ENCODE data around the gene TUBA4A. TPM values are rescaled to one million over a fixed set of nuclear protein-coding genes. Genes with fewer than 3 reads are reported as not detected.

The TUBA4A gene
- total RNA-seq, 1 donor from 2014 or later = 27.5 TPM

GRCh38 chr2:219284501-219285372 is 31.0 kb upstream of the TUBA4A start:
- Mint-ChIP-seq H3K27ac (ENCODE audit: unreplicated experiment) (peak overlapping the region; percentile 41), H3K4me3 (ENCODE audit: unreplicated experiment) (no peak overlapping the region), H3K4me1 (ENCODE audit: low read depth, unreplicated experiment) (peaks cover 26% of the 10 kb centered on the region), H3K9me3 (ENCODE audit: unreplicated experiment) (peaks cover 5% of the 10 kb centered on the region), H3K27me3 (ENCODE audit: unreplicated experiment) (peaks cover 3% of the 10 kb centered on the region), H3K36me3 (ENCODE audit: unreplicated experiment) (no peaks in the 10 kb centered on the region)
- TF ChIP-seq CTCF (IDR thresholded peaks at IDR 0.05; ENCODE audit: partially characterized antibody, unreplicated experiment) = no peak
- DNase-seq = no peak

GRCh38 chr2:219282943-219283581 is 29.3 kb upstream of the TUBA4A start:
- no peak for DNase-seq
- H3K9me3 Mint-ChIP-seq (ENCODE audit: unreplicated experiment) = peaks cover 11% of the 10 kb centered on the region
- H3K4me3 Mint-ChIP-seq (ENCODE audit: unreplicated experiment) = peak overlapping the region; percentile 53
- peaks cover 34% of the 10 kb centered on the region for H3K4me1 Mint-ChIP-seq (ENCODE audit: low read depth, unreplicated experiment)
- no peak for TF ChIP-seq CTCF (IDR thresholded peaks at IDR 0.05; ENCODE audit: partially characterized antibody, unreplicated experiment)
- peaks cover 3% of the 10 kb centered on the region for H3K27me3 Mint-ChIP-seq (ENCODE audit: unreplicated experiment)
- peak overlapping the region; percentile 19 for H3K27ac Mint-ChIP-seq (ENCODE audit: unreplicated experiment)
- no peaks in the 10 kb centered on the region for H3K36me3 Mint-ChIP-seq (ENCODE audit: unreplicated experiment)

- TF ChIP-seq CTCF (IDR thresholded peaks at IDR 0.05; ENCODE audit: partially characterized antibody, unreplicated experiment) = no peak
- H3K4me3 Mint-ChIP-seq (ENCODE audit: unreplicated experiment) = peak overlapping the region; percentile 53
- no peak for DNase-seq
- H3K9me3 Mint-ChIP-seq (ENCODE audit: unreplicated experiment) = peaks cover 13% of the 10 kb centered on the region
- H3K36me3 Mint-ChIP-seq (ENCODE audit: unreplicated experiment) = no peaks in the 10 kb centered on the region
- H3K27ac Mint-ChIP-seq (ENCODE audit: unreplicated experiment) = peak overlapping the region; percentile 19
- peaks cover 40% of the 10 kb centered on the region for H3K4me1 Mint-ChIP-seq (ENCODE audit: low read depth, unreplicated experiment)
- peaks cover 3% of the 10 kb centered on the region for H3K27me3 Mint-ChIP-seq (ENCODE audit: unreplicated experiment)
Observed at GRCh38 chr2:219282375-219282774, 28.7 kb upstream of the TUBA4A start.

- peak; percentile 7 for TF ChIP-seq CTCF (IDR thresholded peaks at IDR 0.05; ENCODE audit: partially characterized antibody, unreplicated experiment)
- H3K4me3 Mint-ChIP-seq (ENCODE audit: unreplicated experiment) = peak overlapping the region; percentile 97
- peaks cover 43% of the 10 kb centered on the region for H3K4me1 Mint-ChIP-seq (ENCODE audit: low read depth, unreplicated experiment)
Observed at GRCh38 chr2:219281588-219281987, 27.9 kb upstream of the TUBA4A start.

GRCh38 chr2:219280651-219281050 is 26.9 kb upstream of the TUBA4A start:
- Mint-ChIP-seq H3K4me3 (ENCODE audit: unreplicated experiment) (peak overlapping the region; percentile 97), H3K4me1 (ENCODE audit: low read depth, unreplicated experiment) (peaks cover 39% of the 10 kb centered on the region), H3K27me3 (ENCODE audit: unreplicated experiment) (peaks cover 3% of the 10 kb centered on the region), H3K9me3 (ENCODE audit: unreplicated experiment) (peaks cover 11% of the 10 kb centered on the region), H3K36me3 (ENCODE audit: unreplicated experiment) (no peaks in the 10 kb centered on the region), H3K27ac (ENCODE audit: unreplicated experiment) (peak overlapping the region; percentile 99)
- TF ChIP-seq CTCF (IDR thresholded peaks at IDR 0.05; ENCODE audit: partially characterized antibody, unreplicated experiment) = no peak
- DNase-seq = no peak

More at GRCh38 chr2:219281588-219281987, 27.9 kb upstream of the TUBA4A start:
- H3K27ac Mint-ChIP-seq (ENCODE audit: unreplicated experiment) = peak overlapping the region; percentile 59
- peaks cover 13% of the 10 kb centered on the region for H3K9me3 Mint-ChIP-seq (ENCODE audit: unreplicated experiment)
- no peaks in the 10 kb centered on the region for H3K36me3 Mint-ChIP-seq (ENCODE audit: unreplicated experiment)
- H3K27me3 Mint-ChIP-seq (ENCODE audit: unreplicated experiment) = peaks cover 3% of the 10 kb centered on the region
- DNase-seq = no peak
